Nucleus accumbens (tissue), 56 donors: ENCODE results near the gene PLA2G5.

Experiments
- DNase-seq, 56 donors: peaks; one replicate each; lab custom pipeline; 2025; lab: John Stamatoyannopoulos, UW

The PLA2G5 gene

DNA sequence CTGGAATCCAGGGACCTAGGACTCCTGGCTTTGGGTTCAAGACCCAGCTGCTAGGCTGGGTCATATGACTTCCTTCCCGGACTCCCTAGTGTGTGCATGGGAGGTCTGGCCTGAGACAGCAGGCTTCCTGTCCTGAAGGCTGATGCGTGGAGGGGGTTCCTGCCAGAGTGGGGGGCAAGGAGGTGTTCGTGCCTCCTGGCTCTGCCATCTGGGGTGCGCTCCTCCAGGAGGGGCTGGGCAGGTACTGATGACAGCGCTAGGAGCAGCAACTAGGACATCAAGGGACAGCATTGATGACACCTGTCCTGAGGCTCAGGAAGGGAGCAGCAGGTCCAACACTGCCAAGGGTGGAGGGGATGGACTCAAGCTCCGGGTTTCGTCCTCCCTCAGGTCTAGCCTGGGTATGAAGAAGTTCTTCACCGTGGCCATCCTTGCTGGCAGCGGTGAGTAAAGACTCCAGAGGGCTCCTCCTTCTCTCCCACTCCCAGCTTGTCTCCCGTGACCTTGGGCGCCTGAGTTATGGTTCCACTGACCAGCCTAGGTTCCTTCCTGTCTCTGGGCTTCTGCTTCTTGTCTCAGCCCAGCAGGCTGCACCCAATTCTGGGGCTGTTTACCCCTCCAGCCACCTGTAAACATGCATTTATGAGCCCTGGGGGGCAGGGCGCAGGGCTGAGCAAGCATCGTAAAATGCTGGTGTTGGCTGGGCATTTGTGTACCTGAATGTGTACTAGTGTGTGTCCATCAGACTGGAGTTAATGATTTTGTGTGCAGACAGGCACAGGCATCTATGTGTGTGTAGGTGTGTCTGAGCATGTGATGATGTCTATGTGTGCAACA is 70.0 kb downstream of the PLA2G5 start:
- DNase-seq = no peak

DNA sequence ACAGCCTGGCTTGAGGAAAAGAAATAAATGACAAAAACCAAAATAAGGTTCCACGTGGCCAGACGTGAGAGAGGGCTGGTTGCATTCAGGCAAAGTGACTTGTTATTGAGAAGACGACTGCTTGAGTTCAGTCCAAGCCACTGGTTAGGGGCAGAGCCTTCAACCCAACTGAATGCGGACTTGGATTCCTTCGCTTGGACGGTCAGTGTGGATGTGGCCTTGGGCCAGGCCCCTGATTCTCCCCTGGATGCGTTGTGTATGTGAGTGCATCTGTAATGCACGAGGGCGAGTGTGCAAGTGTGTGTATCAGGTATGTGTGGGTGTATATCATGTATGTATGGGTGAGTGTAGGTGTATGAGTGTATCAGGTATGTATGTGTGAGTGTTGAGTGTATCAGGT is 71.0 kb downstream of the PLA2G5 start:
- no peak for DNase-seq

DNA sequence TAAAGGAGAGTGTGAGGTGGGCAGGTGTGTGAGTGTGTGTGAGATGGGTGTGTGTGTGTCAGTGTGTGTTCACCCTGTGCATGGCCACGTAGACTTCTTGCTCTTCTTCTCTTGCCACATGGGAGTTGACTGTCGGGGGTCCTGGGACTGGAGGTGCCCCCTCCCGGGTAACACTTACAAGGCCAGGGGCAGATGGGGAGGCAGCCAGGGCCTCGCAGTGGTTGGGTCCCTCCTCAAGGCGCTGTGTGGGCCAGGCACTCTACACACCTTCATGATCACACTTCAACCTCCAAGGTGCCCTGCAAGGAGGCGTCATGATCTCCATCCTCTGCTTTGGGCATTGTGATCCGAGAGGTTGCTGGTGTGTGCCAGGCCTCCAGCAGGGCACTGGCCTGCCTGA is 71.5 kb downstream of the PLA2G5 start:
- DNase-seq = no peak
